ENCODE measurements around the gene IFT22.
"Not testable (repeated sequence)": the region's sequence is repeated elsewhere in the genome, so short reads cannot be mapped to it uniquely, and the experiment has no call there.

Gene IFT22

GRCh38 chr7:101363196-101363733 is 41.7 kb upstream of the IFT22 start:
- in situ Hi-C loops (cut with MboI; ENCODE audit: low pct_unique_long_range_greater_than_20kb, low sequenced_read_pairs, unreplicated experiment): no loop called here
- DNase-seq (ENCODE audit: low spot score): no peak
- TF ChIP-seq, protein P1, sequence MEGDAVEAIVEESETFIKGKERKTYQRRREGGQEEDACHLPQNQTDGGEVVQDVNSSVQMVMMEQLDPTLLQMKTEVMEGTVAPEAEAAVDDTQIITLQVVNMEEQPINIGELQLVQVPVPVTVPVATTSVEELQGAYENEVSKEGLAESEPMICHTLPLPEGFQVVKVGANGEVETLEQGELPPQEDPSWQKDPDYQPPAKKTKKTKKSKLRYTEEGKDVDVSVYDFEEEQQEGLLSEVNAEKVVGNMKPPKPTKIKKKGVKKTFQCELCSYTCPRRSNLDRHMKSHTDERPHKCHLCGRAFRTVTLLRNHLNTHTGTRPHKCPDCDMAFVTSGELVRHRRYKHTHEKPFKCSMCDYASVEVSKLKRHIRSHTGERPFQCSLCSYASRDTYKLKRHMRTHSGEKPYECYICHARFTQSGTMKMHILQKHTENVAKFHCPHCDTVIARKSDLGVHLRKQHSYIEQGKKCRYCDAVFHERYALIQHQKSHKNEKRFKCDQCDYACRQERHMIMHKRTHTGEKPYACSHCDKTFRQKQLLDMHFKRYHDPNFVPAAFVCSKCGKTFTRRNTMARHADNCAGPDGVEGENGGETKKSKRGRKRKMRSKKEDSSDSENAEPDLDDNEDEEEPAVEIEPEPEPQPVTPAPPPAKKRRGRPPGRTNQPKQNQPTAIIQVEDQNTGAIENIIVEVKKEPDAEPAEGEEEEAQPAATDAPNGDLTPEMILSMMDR (IDR thresholded peaks at IDR 0.05; ENCODE audit: extremely low read depth, insufficient read depth, missing control alignments): no peak

DNA sequence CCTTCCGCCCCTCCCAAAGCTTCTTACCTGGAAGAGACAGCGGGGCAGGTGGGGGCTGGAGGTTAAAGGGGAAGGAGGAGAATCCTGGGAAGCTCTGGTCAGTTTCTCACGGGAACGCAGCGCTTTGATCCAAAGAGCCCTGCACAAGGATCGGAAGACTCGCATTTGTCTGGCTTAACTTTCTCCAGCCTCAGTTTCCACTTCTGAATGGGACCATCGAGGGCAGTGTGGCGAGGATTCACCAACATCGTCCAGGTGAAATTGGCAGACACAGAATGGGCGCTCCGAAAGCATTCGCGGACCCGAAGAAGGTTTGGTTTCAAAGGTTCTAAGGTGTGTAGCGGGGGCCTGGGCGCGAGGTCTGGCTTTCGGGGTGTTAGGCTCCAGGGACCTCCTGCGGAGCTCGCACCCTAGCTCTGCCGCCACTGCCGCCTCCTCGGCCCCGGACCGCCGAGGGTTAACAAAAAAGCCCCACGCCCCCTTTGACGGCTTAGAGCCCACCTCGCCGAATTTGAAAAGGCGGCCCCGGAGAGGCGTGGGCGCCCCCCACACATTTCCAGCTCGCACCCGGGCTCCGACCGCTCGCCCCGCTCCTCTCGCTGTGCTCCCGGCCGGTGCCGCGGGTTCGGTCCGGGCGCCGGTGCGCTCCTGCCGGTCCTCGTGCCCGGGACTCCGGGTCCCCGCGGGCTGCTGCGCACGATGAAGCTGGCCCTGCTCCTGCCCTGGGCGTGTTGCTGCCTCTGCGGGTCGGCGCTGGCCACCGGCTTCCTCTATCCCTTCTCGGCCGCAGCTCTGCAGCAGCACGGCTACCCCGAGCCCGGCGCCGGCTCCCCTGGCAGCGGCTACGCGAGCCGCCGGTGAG is 41.0 kb upstream of the IFT22 start, which contains the start of gene COL26A1:
Gene COL26A1, plus strand, starts transcription at position 542 of the 862 bp plus-strand sequence. Its CDS starts 158 bp downstream, at position 700.
- TF ChIP-seq, protein P1 (IDR thresholded peaks at IDR 0.05; ENCODE audit: extremely low read depth, insufficient read depth, missing control alignments): no peak
- peak; percentile 58 for DNase-seq (ENCODE audit: low spot score)
- in situ Hi-C loops (cut with MboI; ENCODE audit: low pct_unique_long_range_greater_than_20kb, low sequenced_read_pairs, unreplicated experiment): no loop called here

GRCh38 chr7:101357433-101357832 is 35.8 kb upstream of the IFT22 start:
- TF ChIP-seq, protein P1 (IDR thresholded peaks at IDR 0.05; ENCODE audit: extremely low read depth, insufficient read depth, missing control alignments): no peak
- in situ Hi-C loops (cut with MboI; ENCODE audit: low pct_unique_long_range_greater_than_20kb, low sequenced_read_pairs, unreplicated experiment): no loop called here

DNA sequence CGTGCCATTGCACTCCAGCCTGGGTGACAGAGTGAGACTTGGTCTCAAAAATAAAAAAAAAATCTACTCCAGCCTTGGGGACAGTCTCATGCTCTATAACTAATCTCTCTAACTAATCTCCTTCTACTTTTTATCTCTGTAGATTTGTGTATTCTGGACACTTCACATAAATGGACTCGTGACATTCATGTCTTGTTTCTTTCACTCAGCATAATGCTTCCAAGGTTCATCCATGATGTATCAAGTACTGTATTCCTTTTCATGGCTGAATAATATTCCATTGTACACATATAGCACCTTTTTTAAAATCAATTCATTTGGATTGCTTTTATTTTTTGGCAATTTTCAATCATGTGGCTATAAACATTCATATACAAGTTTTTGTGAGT is 31.3 kb upstream of the IFT22 start:
- DNase-seq (ENCODE audit: low spot score): no peak
- TF ChIP-seq, protein P1 (IDR thresholded peaks at IDR 0.05; ENCODE audit: extremely low read depth, insufficient read depth, missing control alignments): no peak
- in situ Hi-C loops (cut with MboI; ENCODE audit: low pct_unique_long_range_greater_than_20kb, low sequenced_read_pairs, unreplicated experiment): no loop called here

More at GRCh38 chr7:101357433-101357832, 35.8 kb upstream of the IFT22 start:
- DNase-seq (ENCODE audit: low spot score): no peak

DNA sequence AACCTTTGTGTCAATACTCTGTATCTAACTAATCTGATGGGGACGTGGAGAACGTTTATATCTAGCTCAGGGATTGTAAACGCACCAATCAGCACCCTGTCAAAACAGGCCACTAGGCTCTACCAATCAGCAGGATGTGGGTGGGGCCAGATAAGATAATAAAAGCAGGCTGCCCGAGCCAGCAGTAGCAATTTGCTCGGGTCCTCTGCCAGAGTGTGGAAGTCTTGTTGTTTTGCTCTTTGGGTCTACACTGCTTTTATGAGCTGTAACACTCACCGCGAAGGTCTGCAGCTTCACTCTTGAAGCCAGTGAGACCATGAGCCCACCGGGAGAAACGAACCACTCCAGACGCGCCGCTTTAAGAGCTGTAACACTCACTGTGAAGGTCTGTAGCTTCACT is 27.7 kb upstream of the IFT22 start:
- DNase-seq (ENCODE audit: low spot score); in situ Hi-C loops (cut with MboI; ENCODE audit: low pct_unique_long_range_greater_than_20kb, low sequenced_read_pairs, unreplicated experiment): not testable (repeated sequence)

DNA sequence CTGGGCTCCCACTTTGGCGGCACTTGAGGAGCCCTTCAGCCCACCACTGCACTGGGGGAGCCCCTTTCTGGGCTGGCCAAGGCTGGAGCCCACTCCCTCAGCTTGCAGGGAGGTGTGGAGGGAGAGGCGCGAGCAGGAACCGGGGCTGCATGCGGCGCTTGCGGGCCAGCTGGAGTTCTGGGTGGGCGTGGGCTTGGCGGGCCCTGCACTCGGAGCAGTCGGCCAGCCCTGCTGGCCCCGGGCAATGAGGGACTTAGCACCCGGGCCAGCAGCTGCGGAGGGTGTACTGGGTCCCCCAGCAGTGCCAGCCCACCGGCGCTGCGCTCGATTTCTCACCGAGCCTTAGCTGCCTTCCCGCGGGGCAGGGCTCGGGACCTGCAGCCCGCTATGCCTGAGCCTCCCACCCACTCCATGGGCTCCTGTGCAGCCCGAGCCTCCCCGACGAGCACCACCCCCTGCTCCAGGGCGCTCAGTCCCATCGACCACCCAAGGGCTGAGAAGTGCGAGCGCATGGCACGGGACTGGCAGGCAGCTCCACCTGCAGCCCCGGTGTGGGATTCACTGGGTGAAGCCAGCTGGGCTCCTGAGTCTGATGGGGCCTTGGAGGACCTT is 26.9 kb upstream of the IFT22 start:
- DNase-seq (ENCODE audit: low spot score); in situ Hi-C loops (cut with MboI; ENCODE audit: low pct_unique_long_range_greater_than_20kb, low sequenced_read_pairs, unreplicated experiment): not testable (repeated sequence)

GRCh38 chr7:101347477-101347876 is 25.9 kb upstream of the IFT22 start:
- TF ChIP-seq, protein P1 (IDR thresholded peaks at IDR 0.05; ENCODE audit: extremely low read depth, insufficient read depth, missing control alignments): no peak
- in situ Hi-C loops (cut with MboI; ENCODE audit: low pct_unique_long_range_greater_than_20kb, low sequenced_read_pairs, unreplicated experiment): no loop called here

More at GRCh38 chr7:101347477-101347876, 25.9 kb upstream of the IFT22 start:
- DNase-seq (ENCODE audit: low spot score): no peak

All from GM13977 (cell line).